HG03196 (cell line): ENCODE results near the gene PRKACG.
A peak's percentile ranks its signal among the peaks of the same experiment; 100 is the strongest.
"Not testable (repeated sequence)": the region's sequence is repeated elsewhere in the genome, so short reads cannot be mapped to it uniquely, and the experiment has no call there.

Experiments used
- ATAC-seq: cut with Tn5 transposase; IDR thresholded peaks from one replicate; pipeline ENCODE4 v1.9.1; 2021; ENCODE audit not compliant: unreplicated experiment

The PRKACG gene

GRCh38 chr9:69027355-69028097, 13.6 kb upstream of the PRKACG start:
- ATAC-seq: no peak

- ATAC-seq: no peak
Observed at GRCh38 chr9:69023650-69024049, 9.7 kb upstream of the PRKACG start.

GRCh38 chr9:69020301-69021145, 6.6 kb upstream of the PRKACG start:
- ATAC-seq: no peak

GRCh38 chr9:69019808-69020207, 5.9 kb upstream of the PRKACG start:
- ATAC-seq: no peak

DNA sequence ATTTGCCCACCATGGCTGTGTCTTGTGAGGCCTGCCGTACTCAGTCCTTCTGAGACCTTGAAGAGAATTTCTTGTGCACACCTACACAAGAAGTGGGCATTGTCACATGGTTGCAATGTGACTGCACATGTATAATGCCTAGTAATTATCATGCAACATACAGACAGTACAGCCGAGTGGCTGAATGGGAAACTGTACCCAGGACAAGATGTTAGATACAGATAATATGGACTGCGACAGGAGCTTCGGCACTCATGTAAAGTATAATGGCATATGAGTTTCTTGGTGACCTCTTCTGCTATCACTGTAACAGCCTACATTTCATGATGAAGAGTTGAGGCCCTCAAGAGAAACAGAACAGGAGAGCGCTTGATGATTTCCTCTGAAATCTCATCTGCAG, 4.8 kb upstream of the PRKACG start:
- no peak for ATAC-seq

- no peak for ATAC-seq
Observed at GRCh38 chr9:69016191-69017096, 2.5 kb upstream of the PRKACG start.

- ATAC-seq: no peak
Observed at GRCh38 chr9:69013382-69013727, 558 bp downstream of the PRKACG start.

DNA sequence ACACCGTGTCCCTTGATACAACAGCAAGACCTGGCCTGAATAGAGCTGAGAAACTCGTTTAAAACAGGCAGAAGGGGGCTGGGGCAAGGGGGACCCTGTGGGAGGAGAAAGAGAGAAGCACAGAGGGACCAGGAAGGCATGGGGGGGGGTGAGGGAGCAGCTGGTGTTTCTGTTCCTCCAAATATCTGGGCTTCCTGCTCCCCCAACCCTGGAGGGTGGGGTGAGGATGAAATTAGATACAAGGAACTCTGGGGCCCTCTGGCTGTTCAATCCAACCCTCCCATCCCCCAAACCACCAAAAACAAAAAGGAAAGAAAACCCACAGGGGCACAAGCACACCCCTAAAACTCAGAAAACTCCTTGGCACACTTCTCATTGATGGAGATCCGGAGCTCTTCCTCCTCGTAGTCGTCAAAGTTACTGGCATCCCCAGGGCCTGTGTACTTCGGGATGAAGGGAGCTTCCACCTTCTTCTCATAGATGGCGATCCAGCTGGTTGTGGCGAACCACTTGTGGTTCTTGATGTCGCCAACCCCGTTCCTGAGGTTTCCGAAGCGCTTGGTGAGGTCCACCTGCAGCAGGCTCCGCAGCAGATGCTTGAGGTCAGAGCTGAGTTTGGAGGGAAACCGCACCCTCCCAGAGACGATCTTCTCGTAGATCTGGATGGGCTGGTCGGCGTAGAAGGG, 1.1 kb downstream of the PRKACG start:
- ATAC-seq: no peak

DNA sequence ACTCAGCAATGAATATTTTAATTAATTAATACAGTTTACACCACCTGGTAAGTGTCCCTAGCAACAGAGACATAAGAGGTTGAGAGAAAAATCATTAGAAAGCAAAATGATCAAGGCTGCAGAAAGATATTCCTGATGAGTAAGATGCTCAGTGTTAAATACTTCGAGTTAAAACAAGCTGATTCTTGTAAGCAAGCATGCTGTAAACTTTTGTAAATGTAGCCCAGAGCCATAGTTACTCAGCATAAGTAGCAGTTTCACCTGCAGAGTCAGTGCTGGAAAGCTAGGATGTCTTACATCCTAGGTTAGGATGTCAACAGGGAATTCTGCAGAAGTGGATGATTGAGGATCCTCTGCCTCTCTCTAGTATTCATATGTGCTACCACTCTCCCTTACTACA, 4.2 kb downstream of the PRKACG start:
- ATAC-seq: no peak

DNA sequence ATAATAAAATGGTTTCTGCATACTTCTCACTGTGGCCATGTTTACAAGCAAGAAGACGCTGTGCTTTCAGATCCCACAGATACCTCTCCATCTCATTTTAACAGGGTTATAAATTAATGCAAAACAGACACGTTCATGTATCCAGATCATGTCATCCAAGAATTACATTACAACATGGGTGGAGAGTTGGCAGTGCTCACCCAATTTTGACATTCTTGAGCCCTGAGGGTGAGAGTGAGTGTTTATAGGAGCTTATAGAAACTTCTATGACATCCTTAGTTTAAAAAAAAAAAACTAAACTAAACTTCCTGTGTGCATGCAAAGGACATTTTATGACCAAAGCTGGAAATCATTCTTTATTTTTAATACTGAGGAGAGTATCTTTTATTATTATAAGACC, 9.1 kb downstream of the PRKACG start:
- ATAC-seq: no peak

DNA sequence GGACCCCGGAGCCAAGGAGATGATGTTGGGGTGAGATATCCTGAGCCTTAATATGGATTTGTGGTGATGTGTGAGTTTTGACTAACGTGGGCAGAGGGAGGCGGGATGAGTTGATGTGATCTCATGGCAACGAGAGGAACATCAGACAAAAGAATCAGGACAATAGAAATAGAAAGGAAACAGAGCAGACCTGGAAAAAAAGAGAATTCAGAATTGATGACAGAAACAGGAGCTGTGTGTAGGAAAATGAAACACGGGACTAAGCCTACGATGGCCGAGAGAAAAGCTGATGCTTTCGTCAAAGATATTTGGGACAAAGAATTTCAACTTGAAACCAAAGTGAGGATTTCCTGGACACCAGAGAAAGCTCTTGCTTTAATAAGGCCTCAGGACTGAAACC, 10.9 kb downstream of the PRKACG start:
- ATAC-seq: no peak

DNA sequence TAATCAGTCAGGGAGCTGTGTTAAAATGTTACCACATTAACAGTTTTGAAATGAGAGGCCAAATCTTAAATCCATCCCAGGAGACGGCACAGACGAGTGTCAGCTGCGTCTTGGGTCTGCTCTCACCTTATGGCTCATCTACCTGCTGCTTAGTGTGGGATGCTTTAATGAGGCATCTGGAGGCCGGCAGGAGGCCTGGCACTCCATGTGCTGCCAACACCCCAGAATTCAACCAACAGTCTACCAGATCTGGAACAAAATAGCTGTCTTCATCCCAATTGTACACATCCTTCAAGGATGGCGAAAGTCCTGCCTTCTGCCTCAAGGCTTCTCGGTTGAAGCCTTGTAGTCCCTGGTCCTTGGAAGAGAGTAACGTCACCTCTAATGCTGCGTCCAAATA, 12.0 kb downstream of the PRKACG start:
- no peak for ATAC-seq

DNA sequence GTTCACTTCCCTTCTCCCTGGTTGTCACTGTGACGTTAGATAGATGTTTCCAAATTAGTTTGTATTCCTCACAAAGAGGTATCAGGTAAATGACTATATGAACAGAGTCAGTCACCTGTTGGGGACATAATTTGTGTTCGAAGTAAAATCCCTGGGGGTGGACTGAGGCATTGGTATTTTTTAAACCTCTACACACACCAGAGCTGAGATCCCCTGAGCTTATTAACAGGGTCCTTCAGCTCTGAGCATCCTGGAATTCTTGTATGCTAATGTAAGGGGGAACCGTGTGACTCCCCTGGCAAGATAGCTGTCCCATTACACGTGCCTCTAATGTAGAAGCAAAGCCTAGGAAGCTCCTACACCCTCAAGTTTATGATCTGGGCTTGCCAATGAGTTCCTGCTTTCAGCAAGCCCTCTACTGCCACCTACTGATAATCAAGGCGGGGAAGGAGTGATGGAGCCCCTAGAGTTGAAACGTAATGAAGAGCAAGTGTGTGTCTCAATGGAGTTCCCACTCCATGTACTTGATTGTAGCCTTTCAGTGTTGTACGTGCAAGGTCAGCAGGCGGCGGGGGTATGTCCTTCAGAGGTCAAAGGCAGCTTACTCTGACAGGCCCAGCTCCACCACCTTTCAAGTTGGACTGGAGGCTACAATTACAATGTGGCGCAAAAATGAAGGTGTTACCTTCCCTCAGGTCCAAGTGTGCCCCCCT, 14.4 kb downstream of the PRKACG start:
- peak; percentile 76 for ATAC-seq

- ATAC-seq: peak; percentile 43
Observed at GRCh38 chr9:68998812-68999211, 15.1 kb downstream of the PRKACG start.

DNA sequence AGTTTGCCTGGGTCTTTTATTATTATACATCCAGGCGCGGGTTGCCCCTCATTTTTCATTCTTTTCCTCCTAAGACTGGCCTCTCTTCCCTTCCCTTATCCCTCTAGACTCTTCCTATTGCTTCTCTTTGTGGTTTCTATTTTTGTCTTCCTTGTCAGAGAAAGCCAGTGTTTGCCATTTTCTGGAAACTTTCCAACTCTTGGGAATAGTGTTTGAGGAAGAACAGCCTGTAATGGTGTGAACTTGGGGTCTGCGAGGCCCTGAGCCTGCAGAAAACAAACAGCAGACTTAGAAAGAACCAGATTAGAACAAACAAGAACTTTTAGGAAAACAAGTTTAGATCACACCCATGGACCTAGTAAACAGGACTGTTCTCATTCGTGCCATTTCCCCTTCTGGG, 15.5 kb downstream of the PRKACG start:
- no peak for ATAC-seq

GRCh38 chr9:68997666-68998065, 16.2 kb downstream of the PRKACG start:
- ATAC-seq: no peak

- no peak for ATAC-seq
Observed at GRCh38 chr9:68996462-68996861, 17.5 kb downstream of the PRKACG start.

DNA sequence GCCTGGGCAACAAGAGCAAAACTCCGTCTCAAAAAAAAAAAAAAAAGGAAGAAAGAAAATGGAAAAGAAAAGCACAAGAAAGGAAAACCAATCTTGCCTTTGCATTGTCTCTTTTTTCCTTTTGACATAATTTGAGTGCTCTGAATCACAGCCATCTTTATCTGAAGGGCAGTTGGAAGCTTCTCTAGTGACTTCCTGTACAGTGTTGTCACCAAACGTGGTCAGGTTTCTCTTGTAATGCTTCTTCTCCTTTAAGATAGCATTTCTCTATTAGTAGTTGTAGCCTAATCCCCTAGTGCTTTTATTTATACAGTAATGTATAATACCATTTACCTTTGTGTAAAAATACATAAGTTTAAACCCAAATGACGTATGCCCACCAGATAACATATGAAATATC, 18.1 kb downstream of the PRKACG start:
- ATAC-seq: no peak

- no peak for ATAC-seq
Observed at GRCh38 chr9:68991457-68991856, 22.5 kb downstream of the PRKACG start.

DNA sequence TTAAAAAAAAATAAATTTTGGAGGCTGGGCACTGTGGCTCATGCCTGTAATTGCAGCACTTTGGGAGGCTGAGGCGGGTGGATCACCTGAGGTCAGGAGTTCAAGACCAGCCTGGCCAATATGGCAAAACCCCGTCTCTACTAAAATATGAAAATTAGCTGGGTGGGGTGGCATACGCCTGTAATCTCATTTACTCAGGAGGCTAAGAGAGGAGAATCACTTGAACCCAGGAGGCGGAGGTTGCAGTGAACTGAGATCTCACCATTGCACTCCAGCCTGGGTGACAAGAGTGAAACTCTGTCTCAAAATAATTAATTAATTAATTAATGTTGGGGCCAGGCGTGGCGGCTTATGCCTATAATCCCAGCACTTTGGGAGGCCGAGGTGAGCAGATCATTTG, 27.0 kb downstream of the PRKACG start:
- not testable (repeated sequence) for ATAC-seq
